Activated CD4-positive, CD25-positive, alpha-beta regulatory T cell treated with anti-CD3 and anti-CD28 coated beads, Interleukin-2, amount 50 U/mL, for 72 hours (primary cell): Measurements from ENCODE around the gene NOL11.
"Not testable (repeated sequence)": the region's sequence is repeated elsewhere in the genome, so short reads cannot be mapped to it uniquely, and the experiment has no call there.

ENCODE experiments used
- DNase-seq: peaks from one replicate; pipeline ENCODE4 v3.0.0; 2021

The NOL11 gene

GRCh38 chr17:67756766-67757165, 39.0 kb downstream of the NOL11 start:
- not testable (repeated sequence) for DNase-seq

- no peak for DNase-seq
These were observed 41.8 kb downstream of the NOL11 start for GRCh38 chr17:67759355-67760171.

DNA sequence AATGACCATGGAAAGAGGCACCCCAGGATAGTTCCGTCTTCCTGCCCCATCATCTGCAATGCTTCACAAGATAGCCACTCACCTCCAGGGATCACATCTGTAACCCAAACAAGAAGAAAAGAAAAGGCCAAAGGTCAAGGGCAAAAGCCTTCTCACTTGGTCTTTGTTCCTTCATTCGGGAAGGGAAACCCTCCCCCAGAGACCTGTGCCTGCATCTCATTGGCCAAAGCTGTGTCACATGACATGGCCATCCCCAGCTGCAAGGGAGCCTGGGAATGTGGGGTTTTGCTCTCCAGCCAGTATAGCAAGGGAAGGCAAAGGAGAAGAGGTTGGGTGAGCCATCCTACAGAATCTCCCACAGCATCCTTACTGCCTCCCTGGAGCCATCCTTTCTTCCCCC, 47.9 kb downstream of the NOL11 start:
- DNase-seq: no peak

- DNase-seq: no peak
These were observed 51.5 kb downstream of the NOL11 start for GRCh38 chr17:67769231-67769630.

DNA sequence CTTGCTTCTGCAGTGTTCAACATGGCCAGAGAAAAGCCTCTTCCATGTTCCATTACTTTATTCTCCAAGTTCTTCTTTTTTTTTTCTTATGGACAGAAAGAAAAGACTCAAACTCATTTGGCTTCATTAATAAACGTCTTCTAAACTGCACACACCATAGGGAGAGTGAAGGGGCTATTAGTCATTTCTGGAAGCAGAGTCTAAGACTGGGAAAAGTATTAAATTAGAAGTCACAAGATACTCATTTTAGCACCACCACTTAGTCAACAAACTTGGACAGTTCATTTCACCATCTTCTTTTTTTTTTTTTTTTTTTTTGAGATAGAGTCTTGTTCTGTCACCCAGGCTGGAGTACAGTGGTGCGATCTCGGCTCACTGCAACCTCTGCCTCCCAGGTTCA, 52.8 kb downstream of the NOL11 start:
- no peak for DNase-seq

DNA sequence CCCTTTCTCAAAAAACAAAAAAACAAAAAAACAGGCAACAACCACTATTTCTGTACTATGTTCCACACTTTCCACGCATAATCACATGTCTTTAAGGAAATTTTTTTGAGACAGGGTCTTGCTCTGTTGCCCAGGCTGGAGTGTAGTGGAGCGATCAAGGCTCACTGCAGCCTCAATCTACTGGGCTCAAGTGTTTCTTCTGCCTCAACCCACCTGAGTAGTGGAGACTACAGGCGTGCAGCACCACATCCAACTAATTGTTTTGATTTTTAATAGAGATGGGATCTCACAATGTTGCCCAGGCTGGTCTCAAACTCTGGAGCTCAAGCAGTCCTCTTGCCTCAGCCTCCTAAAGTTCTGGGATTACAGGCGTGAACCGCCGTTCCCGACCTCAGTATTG, 54.9 kb downstream of the NOL11 start:
- no peak for DNase-seq

- no peak for DNase-seq
These were observed 55.5 kb downstream of the NOL11 start for GRCh38 chr17:67773246-67773645.

GRCh38 chr17:67779098-67779672, 61.4 kb downstream of the NOL11 start:
- peak; percentile 46 for DNase-seq

- no peak for DNase-seq
These were observed 66.8 kb downstream of the NOL11 start for GRCh38 chr17:67784364-67785121.

DNA sequence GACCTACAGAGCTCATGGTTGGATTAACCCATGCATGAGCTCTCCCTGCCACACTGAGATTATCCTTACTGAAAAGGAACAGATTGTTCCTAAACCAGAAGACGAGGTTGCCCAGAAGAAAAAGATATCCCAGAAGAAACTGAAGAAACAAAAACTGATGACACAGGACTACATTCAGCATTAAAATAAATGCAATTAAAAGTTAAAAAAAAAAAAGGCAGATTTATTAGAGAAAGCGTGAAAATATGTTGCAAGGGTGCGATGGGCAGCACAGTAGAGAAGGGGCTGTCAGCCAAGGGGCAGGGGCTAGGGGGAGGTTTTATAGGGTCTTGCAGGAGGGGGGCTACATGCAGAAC, 67.4 kb downstream of the NOL11 start:
- DNase-seq: no peak

DNA sequence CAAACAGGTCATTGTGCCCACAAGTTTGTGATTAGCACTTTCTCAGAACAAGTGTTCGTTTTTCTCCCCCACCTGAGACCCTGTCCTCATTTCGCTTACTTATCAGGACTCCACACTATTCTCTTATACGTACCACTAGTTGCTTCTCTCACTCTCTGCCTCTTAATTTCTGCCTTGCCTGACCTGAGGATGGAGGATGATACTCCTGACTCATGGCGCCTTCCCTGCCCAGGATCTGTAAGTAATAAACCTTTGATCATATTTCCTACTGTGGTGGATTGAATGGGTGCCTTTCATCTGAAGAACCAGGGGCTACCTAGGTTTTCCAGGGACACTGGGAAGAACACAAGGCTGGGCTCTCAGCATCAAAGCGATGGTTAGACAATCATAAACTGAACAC, 67.8 kb downstream of the NOL11 start:
- DNase-seq: no peak
